HG03066 (cell line): Measurements from ENCODE around the gene PLB1.
"Not testable (repeated sequence)": the region's sequence is repeated elsewhere in the genome, so short reads cannot be mapped to it uniquely, and the experiment has no call there.

ENCODE experiments used
- ATAC-seq: cut with Tn5 transposase; IDR thresholded peaks from one replicate; pipeline ENCODE4 v1.9.1; 2021; ENCODE audit warnings: low read depth; ENCODE audit not compliant: unreplicated experiment

PLB1 gene

DNA sequence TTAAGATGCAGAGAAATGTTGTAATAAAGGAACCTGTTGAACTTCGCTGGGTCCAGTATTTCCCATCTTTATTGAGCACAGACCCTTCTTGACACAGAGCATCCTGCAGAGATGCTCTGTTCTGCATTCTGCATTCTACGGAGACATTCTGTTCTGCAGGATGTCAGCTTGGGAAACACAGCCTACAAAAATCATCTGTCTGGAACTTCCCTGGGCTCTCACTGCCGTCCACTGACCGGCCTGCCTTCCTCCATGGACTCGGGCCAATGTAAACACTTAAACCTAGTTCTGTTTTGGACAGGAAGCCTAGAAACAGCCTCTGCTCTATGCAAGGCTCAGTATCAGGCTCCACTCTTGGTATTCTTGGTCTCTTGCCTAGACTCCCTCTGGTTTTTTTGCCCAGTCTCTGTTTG is 165.7 kb downstream of the PLB1 start:
- ATAC-seq, result no peak

DNA sequence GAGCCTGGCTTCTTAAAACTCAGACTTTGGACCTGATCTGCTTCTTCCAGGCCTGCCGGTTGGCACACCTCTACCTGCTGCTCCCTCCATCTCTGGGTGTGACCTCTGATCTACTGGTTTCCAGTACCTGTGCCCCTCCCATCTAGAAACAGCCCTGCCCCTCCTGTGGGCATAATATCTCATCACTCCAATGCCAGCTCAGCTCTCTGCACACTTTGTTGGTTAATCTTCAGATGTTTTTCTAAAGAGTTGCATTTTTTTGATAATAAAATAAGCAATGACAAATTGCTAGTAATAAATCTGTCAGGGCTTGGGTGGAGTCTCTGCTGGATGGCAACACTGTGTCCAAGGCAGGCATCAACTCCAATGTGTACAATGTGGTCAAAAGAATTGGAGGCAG is 166.2 kb downstream of the PLB1 start:
- no peak for ATAC-seq

DNA sequence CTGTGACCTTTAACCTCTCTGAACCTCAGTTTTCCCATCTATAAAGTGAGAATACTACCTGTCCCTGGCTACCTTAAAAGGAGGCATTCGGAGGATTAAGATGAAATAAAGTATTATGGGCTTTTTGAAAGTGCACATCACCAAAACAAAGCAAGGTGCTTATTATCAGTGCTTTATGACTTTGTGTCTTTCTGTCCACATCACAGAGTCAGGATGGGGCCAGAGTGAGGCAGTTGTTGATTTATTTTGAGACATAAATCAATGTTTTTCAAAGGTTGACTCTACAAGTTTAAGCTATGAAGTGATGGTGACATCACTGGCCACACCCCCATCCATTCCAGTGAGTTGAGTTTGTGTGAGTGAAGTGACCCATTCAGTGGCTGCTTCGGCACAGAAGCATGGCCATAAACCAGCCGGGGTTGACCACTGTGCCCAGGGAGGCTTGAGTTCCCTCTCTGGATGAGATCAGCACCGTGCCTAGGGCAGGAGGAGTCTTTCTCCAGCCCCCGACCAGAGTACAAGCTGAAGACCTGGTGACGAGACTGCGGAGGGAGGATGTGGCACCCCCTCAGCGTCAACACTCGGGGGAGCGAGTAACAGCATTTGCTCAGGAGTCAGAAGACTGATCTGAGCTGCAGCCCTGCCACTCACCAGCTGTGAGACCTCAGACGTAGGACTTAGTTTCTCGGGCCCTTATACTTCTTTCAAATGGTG is 166.8 kb downstream of the PLB1 start:
- no peak for ATAC-seq

DNA sequence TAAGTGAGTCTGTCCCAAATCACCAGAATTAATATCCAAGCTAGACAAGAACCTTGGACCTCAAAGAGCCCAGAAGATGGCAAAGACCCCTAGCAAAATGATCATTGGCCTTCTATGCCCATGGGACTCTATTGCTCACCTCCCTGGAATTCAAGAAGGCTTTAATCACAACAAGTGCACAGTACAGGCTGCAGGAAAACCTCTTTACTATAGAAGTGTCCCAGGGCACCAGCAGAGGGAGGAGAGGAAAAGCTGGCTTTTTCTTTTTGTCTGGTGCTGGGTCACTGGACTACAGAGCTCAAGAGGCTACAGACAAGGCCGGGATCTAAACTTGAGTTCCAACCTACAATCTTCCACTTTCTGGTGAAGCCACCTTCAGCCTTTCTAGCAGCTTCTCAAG is 167.5 kb downstream of the PLB1 start:
- ATAC-seq, result no peak

DNA sequence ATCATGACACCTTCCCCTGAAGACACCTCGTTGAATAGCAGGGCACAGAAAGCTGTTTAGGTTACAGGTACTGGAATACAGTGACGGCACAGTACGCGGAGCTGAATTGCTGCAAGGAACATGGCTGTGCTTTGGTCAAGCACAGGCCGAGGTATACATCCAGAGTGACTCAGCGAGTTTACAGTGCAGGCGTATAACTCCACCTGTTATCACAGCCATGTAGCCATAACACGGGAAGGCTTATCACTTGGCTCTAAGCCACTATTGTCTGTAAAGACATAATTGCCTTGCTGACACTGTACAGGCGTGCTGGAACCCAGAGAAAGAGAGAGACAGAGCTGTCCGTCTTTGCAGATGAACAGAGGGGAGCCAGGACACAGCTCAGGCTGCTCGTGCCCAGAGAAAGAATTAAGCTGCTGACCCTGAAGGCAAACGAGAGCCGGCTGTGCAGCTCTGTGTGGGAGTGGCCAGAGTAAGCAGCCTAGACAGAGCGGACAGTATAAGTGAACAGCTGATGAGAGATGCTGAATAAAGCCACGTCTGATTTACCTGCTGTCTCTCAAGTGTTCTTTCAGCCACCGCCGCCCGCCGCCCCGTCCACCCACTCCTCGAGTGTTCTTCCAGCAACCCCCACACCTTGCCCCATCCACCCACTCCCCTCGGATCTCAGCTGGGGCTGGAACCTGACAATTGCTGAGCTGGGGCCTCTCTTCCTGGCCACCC is 168.4 kb downstream of the PLB1 start:
- no peak for ATAC-seq

DNA sequence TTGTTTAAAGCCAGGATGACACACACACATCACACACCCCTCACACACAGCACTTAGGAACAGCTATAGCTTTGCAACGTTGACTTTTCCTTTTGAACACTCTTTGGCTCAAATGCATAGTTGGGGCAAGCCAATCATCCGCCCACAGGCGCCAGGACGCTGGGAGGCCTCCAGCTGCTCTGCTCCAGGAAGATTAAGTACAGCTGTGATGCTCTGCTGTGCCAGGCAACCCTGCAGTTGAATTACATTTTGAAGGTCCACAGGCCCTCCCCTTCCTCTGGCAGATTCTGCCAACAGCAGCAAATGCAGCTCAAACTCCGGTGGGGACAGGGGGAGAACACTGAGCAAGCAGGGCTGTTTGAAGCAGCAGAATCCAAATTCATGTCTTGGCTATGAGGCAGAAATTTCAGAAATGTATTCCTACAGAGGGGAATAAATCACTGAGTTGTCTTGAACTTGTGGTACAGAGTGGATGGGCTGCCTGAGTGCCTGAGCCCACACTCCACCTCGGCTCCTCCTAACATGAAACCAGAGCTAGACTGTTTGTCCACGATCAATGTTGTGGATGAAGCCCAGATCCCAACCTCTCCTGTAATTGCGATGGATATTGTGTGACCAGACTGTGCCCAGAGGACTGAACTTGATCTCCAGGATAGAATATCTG is 169.3 kb downstream of the PLB1 start:
- no peak for ATAC-seq

DNA sequence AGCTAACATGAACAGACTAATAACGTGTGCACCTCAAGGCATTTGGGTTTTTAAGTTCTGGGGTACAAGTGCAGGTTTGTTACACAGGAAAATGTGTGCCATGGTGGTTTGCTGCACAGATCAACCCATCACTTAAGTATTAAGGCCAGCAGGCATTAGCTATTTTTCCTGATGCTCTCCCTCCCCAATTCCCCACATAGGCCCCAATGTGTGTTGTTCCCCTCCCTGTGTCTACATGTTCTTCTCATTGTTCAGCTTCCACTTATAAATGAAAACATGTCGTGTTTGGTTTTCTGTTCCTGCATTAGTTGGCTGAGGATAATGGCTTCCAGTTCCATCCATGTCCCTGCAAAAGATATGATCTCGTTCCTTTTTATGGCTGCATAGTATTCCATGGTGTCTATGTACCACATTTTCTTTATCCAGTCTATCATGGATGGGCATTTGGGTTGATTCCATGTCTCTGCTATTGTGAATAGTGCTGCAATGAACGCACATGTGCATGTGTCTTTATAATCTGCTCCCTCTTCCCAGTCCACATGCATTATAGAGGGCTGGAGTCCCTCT is 170.0 kb downstream of the PLB1 start:
- not testable (repeated sequence) for ATAC-seq

DNA sequence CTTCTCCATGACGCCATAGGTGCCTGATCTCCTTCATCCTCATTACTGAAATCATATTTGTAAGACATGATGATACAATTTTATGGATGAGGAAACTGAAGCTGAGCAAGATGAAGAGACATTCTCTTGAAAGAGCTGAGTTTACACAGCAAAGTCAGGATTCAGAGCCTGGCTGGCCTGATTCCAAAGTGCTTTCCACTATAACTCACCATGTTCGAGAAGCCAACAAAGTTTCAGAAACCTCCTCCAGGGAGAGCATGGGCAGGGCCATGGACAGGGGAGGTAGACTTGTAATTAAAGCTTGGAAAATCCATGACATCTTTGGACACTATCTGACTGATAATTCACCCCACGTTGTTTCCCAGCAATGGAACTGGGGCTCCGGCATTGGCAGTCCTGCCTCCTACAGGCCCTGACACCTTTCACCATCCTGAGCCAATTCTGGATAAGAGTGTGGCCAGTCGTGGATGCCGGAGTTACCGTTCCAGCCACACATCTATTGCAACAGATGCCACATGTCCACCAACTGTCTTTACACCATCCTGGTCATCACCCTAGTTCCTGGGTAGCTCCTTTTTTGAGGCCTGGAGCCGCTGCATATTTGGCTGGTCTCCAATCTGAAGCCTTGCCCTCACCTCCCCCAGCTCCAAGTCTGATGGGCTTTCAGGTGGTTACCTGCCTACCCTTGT is 170.8 kb downstream of the PLB1 start:
- ATAC-seq, result no peak

DNA sequence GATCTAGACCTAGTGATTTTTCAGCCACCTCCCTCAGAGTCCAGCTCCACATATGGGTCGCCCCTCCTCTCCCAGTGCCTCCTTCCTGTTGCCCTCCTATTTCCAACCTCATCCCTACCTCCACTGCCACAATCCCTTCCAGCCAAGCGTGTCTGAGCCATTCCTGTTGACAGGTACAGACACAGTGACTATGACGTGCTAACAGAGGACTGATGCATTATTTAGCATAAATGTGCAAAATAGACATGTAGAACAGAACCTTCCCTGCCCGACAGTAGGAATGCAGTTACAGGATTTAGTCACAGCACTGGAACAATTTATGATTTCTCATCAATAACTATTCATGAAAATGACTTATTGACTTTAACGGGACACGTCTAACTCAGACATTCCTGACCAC is 171.4 kb downstream of the PLB1 start:
- no peak for ATAC-seq

DNA sequence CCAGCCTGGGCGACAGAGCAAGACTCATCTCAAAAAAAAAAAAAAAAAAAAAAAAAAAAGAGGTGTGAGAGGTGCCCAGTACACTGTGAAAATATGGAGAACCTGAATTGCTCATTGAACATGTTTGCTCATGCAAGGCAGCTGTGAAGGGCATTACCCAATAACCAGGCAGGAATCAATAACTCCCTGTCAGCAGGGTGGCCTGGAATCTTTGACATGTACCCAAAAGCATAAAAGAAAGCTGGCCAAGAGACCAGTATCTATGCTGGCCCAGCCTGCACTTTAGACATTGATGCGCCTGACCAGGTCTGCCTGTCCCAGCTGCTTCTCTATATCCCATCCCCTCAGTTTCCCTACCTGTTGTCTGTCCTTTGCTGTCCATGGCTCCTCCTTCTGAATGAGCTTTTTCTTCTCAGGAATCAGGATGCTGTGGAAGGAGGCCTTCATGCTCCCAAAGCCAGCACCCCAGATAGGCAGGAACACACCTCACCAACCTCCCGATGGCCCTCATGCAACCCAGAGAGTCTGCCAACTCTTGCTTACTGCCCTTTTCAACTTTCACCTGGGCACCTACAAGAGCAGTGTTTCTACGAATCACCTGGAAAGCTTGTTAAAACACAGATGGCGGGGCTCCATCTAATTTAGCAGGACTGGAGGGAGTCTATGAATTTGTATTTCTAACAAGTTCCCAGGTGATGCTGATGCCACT is 172.4 kb downstream of the PLB1 start:
- no peak for ATAC-seq

DNA sequence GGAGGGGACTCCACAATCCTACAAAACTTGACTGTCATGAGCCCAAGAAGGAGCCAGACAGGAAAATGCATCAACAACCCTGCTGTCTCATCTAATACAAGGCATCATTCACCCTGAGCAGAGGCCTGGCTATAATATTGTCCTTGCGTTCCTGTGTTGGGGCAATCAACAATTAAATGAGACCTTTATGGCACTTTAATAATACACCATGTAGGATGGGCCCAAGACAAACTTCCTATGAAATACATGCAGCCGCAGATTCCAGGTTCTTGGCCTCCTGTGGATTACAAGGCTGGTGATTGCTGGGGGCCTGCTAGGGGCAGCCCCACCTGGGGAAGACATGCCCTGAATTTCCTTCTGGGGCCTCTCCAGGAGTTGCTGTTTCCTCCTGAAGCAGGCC is 173.0 kb downstream of the PLB1 start:
- ATAC-seq, result no peak

DNA sequence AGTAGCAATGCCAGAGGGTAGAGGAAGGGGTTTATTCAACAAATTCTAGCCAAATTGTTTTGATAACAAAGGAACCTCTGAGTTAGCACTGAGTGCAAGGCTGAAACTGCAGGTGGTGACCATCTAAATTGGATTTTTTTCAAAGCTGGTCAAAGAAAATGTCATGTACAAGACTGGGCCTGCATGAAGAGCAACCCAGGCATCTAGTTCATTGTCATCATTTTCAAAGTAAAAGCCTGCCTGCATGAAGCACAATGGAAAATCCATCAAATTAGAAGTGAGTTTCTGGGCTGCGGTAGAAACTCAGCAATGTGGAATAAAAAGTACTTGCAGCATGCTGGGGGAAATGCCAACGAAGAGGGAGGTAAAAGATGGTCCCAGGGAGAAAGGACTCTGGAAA is 175.0 kb downstream of the PLB1 start:
- no peak for ATAC-seq

DNA sequence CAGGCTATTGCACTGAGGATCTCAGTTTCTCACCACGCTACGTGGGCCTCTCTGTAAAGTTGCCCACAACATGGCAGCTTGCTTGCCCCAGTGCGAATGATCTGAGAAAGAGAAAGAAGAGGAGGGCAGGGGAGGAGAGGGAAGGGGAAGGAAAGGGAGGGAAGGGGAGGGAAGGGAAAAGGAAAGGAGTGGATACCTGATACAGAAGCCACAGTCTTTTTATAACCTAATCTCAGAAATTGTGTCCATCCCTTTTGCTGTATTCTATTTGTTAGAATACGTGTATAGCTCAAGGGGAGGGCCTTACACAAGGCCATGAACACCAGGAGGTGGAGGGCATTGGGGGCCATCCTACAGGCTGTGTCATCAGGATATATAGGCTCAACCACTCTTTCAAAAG is 177.5 kb downstream of the PLB1 start:
- ATAC-seq, result no peak

DNA sequence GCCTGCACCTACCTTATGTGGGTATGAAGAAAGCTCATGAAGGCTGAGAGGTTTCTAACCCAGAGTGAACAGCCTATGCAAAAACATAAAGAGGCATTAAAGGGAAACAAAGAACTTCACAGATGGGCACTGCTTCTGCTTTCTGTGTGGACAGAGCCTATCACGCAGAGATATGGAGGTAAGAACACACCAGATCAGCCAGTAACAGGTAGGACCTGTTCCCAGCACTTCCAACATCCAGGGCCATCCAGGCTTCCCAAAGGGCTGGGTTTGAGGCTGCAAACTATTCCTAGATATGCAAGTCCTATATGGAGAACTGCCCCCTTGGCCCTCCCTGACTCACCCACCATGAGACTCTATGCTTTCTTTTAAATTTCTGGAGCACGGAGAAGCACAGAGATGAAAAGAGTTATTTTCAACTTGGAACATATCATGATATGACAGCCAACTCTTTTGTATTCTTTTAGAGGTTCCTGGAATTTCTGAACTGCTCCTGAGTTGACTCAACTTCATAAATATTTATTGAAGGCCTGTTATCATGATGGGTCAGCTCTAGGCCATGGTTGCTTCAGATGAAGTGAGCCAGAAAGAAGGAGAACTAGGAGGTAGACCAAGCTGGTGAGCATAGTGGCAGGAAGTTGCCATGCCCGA is 178.3 kb downstream of the PLB1 start:
- ATAC-seq, result no peak

DNA sequence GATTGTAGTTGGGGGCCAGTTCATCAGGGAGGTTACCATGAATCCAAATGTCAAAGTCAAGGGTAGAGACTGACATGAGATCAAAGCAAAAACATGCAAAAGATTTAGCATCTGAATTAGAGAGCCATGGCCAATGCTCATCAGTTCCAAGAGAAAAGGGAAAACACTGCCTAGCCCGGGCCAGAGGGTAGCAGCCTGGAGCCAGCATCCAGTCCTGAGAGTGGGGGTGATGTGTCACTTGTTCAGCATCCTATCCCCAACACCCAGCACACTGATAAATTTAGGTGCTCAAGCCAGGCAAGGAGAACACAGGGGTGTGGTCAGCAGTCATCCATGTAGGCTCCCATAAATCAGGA is 178.8 kb downstream of the PLB1 start:
- no peak for ATAC-seq

DNA sequence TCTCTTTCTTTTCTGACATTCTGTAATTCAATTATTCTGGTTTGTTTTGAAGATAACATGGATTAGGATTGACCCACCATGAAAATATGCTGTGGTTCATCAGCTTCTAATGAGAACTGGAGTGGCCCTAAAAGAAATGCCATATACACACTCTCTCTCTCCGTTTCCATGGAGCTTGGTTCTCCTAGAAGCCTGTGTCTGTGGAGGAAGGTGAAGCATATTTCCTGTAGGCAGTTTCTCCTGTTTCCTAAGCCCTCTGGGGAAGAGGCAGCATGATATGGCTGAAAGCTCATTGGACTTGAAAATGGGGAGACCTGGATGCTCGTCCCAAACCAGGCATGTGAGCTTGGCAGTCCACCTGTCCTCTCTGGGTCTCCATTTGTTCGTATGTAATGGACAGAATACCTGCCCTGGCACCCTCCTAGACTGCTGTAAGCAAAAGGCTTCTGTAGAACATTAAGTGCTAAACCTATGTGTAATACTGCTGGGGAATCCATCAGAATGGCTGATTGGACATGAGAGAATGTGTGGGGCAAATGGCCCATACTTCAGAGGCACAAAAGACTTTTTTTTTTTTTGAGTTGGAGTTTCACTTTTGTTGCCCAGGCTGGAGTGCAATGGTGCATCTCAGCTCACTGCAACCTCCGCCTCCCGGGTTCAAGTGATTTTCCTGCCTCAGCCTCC is 180.4 kb downstream of the PLB1 start:
- no peak for ATAC-seq

DNA sequence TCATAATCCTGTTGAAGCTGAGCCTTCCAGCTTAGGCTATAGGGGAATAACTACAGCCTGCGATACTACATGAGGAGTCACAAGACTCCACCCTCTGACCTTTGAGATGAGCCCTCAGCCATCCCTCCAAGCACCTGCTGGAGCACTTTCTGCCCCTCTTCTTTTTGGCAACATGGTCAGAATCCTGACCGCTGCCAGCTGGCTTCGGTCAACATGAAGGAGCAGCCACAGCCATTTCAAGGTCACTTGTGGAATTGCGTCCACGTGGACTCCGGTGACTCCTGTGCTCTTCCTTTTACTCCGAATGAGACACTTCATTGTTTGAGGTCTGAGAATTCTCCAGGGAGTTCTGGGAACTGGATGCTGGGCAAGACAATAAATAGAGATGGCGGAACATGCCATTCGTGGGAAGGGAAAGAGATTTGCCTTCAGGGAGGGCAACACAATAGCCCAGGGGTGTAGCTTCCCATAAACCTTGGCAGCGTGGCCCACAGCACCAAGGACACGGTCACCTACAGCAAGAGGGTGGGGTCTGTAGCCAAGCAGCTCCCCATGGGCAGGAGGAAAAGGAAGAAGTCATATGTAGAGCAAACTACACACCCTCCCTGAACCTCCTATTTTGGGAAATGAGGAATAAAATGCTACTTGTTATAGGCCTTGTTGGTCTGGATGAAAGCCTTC is 182.5 kb downstream of the PLB1 start:
- ATAC-seq, result no peak

DNA sequence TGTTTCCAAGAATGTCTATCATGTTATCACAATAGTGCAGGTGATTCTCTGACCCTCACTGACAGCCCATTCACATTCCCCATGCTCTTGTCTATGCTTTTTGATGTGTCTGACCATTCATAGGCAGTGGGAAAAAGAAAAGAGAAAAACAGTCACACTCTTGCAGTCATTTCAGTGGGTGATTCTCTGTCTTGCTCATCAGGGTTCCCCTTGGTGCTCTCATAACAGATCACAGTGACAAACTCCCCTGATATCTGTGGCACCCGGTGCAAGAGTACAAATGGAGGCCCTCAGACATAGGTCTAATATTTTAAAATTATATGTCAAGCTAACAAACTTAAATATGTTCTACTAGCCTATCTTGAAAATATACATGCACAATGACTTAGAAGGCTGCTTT is 183.1 kb downstream of the PLB1 start:
- ATAC-seq, result no peak

DNA sequence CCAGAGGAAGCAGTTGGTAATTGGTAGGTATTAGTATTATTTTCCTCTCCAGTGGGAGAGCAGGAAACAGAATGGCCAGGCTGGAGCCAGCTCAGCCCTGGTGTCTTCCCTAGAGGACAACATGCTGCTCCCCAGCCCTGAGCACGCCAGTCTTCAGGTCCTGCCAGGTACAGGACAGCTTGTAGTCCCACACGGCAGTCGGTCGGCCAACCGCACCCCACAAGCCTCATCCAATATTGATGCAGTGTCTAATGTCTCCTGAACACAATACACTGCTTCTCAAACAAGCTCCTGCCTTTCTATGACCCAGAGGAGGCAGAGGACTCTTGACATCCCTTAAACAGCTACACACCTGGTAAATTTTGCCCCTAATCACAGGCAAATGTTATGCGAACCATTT is 184.8 kb downstream of the PLB1 start:
- no peak for ATAC-seq
